ENCODE measurements around the gene IGSF22.

IGSF22 gene

DNA sequence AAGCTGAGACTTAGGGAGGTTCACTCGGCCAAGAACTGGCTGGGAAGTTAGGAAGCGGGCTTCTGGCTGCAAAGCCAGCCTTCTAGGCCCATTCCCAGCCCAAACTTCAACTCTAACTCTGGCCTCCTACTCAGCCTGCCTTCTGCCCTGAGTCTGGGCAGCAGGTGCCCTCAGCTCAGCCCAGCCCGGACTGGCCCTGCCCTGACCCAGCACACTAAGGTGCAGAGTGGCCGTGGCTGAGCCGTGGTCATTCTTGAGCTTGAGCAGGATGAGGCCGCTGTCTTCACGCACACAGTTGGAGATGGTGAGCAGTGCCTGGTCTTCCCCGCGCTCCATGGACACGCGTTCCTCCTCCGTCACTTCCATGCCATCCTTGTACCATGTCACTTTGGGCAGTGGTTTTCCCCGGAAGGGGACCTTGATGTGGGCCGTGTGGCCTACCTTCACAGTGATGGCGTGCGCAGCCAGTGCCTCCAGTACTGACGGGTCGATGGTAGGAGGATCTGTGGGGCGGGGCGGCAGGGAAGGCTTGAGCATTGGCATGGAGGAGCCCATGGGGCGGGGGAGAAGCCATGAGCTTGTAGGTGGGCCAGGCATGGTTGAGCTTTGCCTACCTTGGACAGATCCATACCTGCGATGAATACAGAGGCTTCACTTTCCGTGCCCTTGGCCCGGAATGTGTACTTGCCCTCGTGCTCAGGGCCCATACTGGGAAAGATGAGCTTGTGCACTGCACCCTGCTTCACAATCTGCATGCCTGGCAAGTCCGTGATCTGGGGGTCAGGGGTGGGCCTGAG, 12.1 kb downstream of the IGSF22 start:
- DNase-seq (ENCODE audit: low spot score): no peak

DNA sequence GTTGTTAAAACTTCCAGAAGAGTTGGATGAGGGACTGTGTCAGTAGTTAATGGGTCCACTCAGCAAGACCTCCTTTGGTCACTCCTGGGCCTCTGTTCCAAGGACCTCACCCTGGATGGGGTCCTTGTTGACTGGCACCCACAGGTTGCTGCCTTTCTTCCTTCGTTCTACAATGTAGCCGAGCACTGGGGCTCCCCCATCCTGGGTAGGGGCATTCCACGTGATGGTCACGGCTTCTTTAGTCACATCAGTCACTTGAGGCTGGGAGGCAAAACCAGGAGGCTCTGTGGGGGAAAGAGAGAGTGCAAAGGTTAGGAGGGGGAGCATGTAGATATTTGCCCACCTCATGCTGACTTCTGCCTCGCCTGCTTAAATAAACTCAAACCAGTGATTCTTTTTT, 15.4 kb downstream of the IGSF22 start:
- no peak for DNase-seq (ENCODE audit: low spot score)

DNA sequence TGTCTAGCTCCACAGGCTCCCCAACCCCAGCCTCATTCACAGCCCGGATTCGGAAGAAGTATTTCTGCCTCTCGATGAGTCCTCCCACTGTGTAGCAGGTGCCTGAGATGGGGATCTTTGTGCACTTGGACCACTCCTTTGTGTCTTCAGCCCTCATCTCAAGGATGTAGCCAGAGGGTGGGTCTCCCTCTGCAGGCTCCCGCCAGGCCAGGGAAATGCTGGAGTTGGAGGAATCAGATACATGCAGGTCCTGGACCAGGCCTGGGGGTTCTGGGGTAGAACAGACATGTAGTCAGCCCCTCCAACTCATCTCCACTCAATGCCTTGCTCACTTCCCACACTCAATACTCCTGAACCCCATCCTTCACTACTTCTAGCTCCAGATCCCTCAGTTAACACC, 16.6 kb downstream of the IGSF22 start:
- no peak for DNase-seq (ENCODE audit: low spot score)

DNA sequence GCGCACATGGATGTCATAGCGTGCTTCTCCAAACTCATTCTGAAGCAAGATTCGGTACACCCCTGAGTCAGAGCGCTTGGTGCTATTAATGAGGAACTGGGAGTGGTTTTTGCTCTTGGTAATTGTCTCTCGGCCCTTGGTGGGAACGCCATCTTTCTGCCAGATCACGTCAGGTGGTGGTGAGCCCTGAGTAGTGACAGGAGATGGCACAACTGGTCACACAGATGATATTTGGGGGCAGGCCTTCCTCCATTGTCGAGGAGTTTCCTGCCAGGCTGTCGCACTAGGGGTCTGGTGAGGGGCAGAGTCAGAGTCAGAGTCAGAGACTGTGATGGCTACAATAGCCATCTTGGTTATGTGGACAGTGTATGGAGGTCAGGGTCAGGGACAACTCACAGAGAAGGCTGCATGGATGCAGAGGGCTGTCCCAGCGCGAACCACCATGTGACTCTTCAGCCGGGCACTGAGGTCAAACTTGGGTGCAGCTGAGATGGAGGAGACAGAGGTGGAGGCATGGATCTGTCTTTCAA, 18.1 kb downstream of the IGSF22 start:
- no peak for DNase-seq (ENCODE audit: low spot score)

DNA sequence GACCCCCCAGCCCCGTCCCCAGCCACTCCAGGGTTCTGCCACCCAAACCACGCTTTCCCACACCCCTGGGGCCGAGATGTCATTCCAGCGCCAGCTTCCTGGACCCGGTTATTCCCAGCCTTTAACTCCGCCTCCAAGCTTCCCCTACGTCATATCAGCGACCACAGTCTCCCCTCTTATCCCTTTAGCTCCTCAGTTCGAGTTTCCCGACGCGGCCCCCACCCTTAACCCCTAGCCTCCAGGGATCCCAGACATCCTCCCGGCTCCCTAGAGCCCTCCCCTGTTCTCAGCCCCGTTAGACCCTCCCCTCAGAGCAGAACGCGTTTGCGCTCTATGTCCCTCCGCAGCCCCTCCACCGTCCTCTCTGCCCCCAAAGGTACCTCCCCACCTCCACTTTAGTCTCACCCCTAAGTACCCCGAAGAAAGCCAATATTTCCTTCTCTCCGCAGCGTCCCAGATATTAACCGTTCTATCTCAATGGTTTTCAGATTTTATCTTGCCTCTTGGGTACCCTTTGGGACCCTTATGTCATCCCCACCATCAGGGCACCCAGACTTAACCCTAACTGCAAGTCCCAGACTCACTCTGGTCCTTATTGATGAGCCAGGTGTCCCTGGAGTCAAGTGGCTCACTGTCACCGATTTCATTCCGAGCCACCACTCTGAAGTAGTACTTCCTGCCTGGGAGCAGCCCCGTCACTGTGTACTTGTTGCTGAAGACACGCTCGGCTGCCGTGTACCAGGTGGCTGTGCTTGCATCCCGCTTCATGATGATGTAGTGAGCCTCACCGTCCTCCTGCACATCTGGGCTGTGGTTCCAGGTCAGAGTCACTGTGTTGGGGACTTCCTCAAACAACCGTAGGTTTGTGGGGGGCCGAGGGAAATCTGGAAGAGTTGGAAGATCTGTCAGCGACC, 19.4 kb downstream of the IGSF22 start:
- peak; percentile 61 for DNase-seq (ENCODE audit: low spot score)

DNA sequence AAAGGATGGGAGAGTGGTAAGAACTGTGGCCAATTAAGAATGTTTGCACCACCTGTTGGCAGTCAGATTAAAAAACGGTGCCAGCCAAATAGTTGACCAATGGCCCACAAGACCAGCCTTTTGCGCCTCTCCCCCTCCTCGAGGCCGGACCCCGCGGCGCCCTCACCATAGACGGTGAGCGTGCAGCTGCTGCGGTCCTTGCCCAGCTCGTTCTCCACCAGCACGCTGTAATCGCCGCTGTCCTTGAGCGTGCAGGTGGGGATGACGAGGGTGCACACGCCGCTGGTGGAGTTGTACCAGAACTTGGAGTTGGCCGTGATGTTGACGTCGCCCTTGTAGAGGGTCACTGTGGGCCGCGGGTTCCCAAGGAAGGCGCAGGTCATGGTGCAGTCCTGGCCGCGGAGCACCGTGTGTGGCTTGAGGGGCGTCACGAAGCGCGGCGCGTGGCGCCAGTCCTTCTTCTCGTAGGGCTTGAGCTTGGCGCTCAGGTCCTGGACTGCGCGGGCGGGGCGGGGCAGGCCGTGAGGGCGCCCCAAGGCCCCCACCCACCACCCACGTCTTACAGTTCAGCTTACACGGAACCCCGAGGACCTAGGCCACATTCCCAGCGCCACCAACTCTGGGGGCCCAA, 20.2 kb downstream of the IGSF22 start:
- DNase-seq (ENCODE audit: low spot score): peak; percentile 48

DNA sequence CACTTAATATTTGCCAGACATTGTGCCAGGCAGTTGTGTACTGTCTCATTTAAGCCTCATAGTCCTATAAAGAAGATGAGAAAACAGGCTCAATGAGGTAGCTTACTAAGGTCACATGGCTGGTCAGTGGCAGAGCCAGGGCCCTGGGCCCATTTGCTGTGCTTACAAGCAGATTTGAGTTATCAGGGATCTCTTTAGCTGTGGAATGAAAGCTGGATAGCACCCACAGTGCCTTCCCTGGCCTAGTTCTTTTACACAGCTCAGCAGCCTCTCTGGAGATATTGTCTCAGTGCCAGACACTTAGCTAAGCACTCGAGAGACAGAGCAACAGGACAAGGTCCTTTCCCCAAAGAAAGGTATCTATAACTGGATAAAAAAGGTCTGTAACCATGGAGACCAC, 21.3 kb downstream of the IGSF22 start:
- DNase-seq (ENCODE audit: low spot score): no peak

DNA sequence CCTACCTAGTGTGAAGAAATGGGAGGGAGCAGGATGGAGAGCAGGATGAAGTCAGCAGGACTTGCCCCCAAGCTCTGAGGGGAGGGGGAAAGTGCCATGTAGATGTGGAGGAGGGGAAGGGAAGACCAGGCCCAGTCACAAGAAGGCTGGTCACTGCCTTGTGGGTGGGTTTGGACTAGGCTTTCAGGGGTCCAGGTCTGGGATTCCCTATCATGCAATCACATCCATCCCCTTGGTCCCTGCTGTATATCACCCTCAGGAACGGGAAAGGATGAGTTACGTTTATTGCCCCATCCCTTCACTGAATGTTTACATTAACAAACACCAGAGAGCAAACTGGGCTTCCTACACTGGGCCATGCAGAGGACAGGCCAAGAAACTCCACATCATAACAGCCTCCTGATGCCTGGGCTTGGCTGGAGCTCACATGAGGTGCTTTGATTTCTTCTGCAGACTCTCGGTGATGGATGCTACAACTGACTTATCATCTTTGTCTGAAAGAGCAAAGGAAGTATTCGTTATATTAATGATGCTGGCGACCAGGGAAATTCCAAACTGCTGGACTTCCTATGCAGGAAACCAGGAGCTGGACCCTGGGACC, 21.8 kb downstream of the IGSF22 start:
- no peak for DNase-seq (ENCODE audit: low spot score)

DNA sequence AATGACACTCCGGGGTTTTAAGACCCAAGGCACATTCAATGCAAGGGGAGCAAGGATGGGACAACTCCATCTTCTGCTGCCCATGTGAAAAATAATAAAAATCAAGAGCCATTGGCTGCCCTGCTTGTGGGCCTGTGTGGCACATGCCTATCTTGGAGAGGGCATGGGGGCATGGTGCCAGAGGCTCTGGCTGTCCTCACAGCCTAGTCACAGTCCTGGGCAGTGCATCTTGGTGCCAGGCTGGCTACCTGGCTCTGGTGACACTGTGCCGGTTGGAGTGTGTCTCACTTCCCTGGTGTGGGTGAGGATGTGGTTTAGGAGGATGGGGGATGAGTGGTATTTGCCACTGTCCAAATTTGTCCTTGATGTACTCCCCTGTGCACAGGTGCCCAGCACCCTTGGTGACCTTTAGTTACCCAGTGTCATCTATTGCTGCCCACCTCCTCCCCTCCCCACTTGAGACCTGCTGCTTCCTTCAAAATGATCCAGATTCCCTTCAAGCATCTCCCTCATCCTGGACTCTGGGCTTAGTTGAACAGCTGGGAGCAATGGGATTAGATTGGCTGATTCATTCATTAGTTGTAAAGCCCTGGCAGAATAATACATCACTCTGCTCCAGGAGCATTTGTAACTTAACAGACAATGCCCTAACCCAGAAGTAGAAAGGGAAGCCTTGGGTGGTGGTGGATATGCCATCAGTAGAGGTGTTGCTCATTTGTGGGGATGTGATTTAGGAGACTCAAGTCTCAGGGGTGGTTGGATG, 22.8 kb downstream of the IGSF22 start:
- DNase-seq (ENCODE audit: low spot score): no peak

DNA sequence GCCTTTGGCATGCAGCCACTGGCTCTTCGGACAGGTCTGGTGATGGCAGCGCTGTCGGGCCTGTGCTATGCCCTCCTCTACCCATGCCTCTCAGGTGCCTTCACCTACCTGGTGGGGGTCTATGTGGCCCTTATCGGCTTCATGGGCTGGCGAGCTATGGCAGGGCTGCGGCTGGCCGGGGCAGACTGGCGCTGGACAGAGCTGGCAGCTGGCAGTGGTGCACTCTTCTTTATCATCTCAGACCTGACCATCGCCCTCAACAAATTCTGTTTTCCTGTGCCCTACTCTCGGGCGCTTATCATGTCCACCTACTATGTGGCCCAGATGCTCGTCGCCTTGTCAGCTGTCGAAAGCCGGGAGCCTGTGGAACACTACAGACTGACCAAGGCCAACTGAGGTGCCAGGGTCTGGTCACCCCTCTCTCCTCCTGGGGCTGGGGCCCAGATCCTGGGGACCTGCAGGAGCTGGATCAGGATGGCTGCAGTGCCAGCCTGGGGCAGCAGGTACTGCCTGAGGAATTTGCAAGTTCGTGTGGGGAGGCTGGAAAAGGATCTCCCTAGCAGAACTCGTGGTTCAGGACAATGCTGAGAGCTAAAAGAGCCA, 24.3 kb downstream of the IGSF22 start:
- DNase-seq (ENCODE audit: low spot score): no peak

DNA sequence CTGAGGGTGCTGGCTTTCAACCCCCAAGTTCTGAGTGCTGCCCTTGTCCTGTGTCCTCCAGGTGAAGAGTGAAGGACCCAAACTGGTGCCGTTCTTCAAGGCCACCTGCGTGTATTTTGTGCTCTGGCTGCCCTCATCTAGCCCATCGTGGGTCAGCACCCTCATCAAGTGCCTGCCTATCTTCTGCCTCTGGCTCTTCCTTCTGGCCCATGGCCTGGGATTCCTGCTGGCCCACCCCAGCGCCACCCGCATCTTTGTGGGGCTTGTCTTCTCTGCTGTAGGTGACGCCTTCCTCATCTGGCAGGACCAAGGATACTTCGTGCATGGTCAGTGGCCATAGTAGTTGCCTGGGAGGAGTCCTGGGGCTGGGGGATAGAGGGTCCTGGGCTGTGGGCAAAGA, 25.1 kb downstream of the IGSF22 start:
- DNase-seq (ENCODE audit: low spot score): no peak

DNA sequence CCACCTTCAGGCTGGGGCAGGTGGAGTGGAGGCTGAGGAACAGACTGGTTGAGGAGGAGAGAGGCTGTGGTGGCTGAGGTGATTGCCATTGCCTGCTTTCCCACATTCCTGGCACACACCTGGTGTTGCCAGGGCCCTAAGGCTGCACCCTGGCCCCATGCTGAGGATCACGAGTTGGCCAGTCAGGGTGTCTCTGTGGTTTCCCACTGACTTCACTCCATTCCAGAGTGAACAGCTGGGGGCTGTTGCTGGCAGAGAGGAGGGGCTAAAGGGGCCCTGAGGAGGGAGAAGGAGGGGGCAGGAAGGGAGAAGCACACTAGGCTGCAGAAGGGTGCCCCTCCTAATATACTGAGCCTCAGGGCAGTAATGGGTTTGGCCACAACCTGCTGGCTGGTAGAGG, 25.6 kb downstream of the IGSF22 start:
- DNase-seq (ENCODE audit: low spot score): peak; percentile 50

DNA sequence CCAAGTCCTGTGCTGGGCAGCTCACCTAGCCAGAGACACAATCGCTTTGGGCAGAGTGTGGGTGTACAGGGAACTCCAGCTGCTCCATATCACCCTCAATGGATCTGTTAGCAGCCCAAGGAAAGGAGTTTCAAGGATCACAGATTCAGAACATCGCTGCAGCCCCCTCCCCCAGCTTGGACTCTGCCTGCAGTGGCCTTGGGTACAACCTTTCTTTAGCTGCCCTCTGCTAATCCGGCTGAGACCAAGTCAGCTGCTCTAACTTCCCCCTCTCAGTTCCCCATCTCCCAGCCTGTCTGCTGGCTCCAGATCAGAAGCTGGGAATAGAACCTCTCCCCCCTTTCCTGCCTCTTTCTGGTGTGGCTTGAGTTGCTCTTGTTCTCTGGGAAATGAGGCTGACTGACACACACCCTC, 26.1 kb downstream of the IGSF22 start:
- DNase-seq (ENCODE audit: low spot score): peak; percentile 71

DNA sequence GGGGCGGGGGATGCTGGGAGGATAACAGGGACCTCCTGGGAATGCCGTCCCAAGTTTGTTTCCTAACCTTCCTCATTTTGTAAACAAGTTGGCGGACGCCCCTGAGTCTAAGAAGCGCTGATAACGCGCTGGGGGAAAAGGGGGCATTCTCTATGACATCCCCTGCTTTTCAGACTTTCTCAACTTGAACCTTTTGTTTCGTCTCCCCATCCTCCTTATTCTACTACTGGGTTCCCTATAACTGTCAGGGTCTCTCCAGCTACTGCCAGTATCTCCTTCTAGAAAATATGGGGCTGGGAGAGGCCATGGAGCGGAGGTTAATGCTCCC, 26.8 kb downstream of the IGSF22 start:
- no peak for DNase-seq (ENCODE audit: low spot score)

DNA sequence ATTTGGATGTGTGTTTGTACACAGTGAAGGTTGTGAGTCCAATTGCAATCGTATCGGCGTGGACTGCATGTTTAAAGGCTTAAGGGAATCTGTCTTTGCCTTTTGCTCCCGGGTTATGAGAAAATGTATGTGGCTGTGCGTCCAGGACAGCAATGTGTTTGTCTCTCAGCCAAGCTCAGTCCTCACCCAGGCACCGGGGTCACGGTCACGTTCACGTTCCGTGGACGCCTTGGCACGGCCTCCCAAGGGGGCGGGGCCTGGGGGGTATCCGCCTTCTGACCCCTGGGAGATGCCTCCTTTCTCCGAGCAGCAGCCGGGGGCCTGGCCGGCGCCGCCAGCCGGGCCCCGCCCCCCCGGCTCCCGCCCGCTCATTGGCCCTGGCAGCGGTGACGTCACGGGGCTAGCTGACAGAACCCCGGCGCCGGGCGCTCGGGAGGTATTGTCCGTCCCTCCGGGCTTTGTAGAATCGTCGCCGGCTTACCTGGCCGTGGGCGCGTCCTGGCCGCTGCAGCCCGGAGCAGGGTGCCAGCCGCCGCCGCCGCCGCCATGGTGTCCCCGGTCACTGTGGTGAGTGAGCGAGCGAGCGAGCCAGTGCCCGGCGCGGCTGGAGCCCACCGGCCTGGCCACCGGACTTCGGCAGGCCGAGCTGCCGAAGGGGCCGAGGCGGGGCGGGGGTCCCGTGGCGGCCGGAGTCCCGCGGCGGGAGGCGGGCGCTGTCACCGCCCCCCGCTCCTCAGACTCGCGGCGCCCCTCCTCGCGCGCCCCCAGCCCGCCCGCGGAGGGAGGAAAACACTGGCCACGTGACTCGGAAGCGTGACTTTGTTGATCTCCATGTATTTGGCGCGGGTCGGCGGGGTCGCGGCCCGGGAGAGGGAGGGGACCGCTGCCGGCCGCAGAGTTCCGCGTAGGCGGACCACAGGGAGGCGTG, 27.4 kb downstream of the IGSF22 start, which contains the start of gene TMEM86A:
TSS of gene TMEM86A (plus strand) at position 439 of the 928 bp plus-strand sequence. CDS start at position 547, 108 bp downstream.
- DNase-seq (ENCODE audit: low spot score): peak; percentile 89

DNA sequence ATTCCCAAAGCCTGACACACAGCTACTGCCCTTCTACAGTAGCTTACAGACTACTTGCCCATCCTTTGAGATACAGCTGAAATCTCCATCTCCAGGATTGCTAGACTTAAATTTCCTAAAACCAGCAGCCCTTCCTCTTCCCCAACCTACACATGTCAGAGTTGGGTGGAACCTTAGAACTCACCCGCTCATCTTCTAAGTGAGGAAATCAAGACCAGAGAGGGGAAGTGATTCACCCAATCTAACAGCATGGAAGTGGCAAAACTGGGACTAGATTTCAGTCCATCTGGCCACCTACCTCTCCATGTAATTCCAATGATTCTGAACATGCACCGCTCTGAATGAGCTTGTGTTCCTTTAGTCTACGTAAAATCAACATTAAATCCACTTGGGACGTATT, 28.4 kb downstream of the IGSF22 start:
- DNase-seq (ENCODE audit: low spot score): no peak

DNA sequence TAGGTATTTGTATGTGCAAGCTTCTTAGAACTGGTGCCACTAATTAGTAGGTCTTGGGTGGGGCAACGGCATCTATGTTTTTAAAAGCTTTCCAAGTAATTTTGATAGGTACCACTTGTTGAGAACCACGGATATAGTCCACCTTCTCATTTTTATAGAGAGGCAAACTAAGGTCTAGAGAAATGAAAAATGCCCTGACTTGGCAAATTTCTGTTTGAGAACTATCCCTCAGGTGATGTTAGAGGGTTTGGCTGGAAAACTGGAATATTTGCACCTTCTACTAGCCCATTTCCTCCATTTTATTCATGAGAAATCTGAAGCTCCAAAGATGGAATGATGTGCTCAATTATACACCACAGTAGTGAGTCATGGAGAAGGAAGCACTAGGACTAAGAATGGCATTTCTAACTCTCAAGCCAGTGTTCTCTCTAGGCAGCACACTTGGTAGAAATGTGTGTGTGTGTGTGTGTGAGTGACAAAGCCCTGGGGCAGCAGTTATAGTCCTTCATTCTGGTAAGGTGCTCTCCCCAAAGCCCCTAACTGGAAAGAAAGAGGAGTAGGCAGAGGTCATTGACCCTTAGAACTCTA, 29.3 kb downstream of the IGSF22 start:
- DNase-seq (ENCODE audit: low spot score): no peak

DNA sequence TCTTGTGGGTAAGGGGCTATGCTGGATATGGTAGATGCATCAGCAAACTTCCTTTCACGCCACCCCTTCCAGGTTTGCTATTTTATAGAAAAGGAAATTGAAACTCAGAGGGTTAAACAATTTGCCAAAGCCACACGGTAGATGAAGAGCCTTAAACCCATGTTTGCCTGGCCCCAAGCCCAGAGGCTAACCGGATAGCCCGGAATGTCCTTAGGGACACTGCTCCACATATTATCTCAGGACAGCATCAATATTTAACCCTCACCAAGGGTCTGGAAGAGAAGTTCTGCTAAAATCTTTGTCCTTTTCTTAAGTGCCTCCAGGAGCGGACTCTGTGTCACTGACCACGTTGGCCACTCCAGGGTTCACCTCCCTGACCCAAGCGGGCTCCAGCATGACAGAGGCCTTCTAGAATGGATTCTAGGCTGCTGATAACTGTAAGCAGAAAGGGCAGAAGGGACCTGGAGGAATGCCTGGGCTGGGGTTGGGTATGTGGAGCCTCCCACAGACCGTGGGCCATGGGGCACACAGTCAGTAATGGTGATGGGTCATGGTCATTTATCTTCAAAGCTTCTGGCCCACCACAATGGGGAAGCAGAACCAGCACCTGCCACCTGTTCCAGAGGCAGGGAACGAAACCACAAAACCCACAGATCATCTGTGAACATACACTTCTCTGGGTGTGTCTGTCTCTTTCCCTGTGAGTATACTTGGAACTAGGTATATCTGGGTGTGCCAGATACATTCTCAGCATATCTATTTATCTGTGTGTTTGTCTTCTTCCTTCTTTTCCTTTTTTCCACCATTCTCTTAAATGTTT, 32.8 kb downstream of the IGSF22 start:
- DNase-seq (ENCODE audit: low spot score): no peak

Data from Ammon's horn (tissue), 1 donor.